ENCODE data around the gene UBXN7.
"Not testable (repeated sequence)": the region's sequence is repeated elsewhere in the genome, so short reads cannot be mapped to it uniquely, and the experiment has no call there.

DNA sequence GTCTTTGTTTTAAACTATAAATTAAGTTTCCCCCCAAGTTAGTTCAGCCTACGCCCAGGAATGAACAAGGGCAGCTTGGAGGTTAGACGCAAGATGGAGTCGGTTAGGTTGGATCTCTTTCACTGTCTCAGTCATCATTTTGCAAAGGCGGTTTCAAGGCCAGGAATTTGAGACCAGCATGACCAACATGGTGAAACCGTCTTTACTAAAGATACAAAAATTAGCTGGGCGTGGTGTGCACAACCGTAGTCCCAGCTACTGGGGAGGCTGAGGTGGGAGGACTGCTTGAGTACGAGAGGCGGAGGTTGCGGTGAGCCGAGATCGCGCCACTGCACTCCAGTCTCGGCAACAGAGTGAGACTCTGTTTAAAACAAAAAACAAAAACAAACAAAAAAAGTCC is 88.3 kb downstream of the UBXN7 start:
- TF ChIP-seq CTCF (IDR thresholded peaks at IDR 0.05); POLR2AphosphoS5 (IDR thresholded peaks at IDR 0.05; ENCODE audit: low read depth, low read length): not testable (repeated sequence)
